Caki2 (cell line): ENCODE data around the gene MPV17L2. TPM values are rescaled to one million over a fixed set of nuclear protein-coding genes. Genes with fewer than 3 reads are reported as not detected.
"Not testable (repeated sequence)": the region's sequence is repeated elsewhere in the genome, so short reads cannot be mapped to it uniquely, and the experiment has no call there.

Experiments used
- DNase-seq: peaks from one replicate; pipeline ENCODE4 v3.0.0-alpha.2; 2015; ENCODE audit warnings: low read depth
- in situ Hi-C: cut with HindIII; loops from 2 replicates; pipeline ENCODE4 v1.10.0; 2016; ENCODE audit warnings: low sequenced_read_pairs, low pct_unique_long_range_greater_than_20kb, mixed read lengths
- total RNA-seq: library from RNA; depleted of rRNA; stranded (reverse); fragments of >200 nt; shearing (Covaris generic); gene quantifications from 2 replicates; pipeline ENCODE4 v1.2.3, GENCODE V29; 2014; ENCODE audit warnings: low replicate concordance

Gene MPV17L2
- total RNA-seq, 1 experiment from 2014 or later = 10.3 TPM

- no peak for DNase-seq
- in situ Hi-C loops = no loop called here
These were observed 11.6 kb downstream of the MPV17L2 start for GRCh38 chr19:18204394-18205199.

- no peak for DNase-seq
- in situ Hi-C loops = no loop called here
These were observed 12.3 kb downstream of the MPV17L2 start for GRCh38 chr19:18205200-18205892.

- in situ Hi-C loops = no loop called here
- DNase-seq = no peak
These were observed 13.0 kb downstream of the MPV17L2 start for GRCh38 chr19:18206018-18206417.

GRCh38 chr19:18208098-18208951 is 15.3 kb downstream of the MPV17L2 start:
- DNase-seq = no peak
- in situ Hi-C loops = no loop called here

- in situ Hi-C loops, DNase-seq: not testable (repeated sequence)
These were observed 16.9 kb downstream of the MPV17L2 start for GRCh38 chr19:18209912-18210311.

GRCh38 chr19:18211683-18212082 is 18.7 kb downstream of the MPV17L2 start:
- in situ Hi-C loops = no loop called here
- DNase-seq = no peak

GRCh38 chr19:18214779-18215433 is 21.9 kb downstream of the MPV17L2 start:
- no peak for DNase-seq
- in situ Hi-C loops = no loop called here

GRCh38 chr19:18216789-18217188 is 23.8 kb downstream of the MPV17L2 start:
- DNase-seq = no peak
- in situ Hi-C loops = no loop called here

GRCh38 chr19:18218159-18218558 is 25.1 kb downstream of the MPV17L2 start:
- no peak for DNase-seq
- in situ Hi-C loops = no loop called here

GRCh38 chr19:18218600-18218999 is 25.6 kb downstream of the MPV17L2 start:
- in situ Hi-C loops = no loop called here
- no peak for DNase-seq

- in situ Hi-C loops = no loop called here
- no peak for DNase-seq
These were observed 27.1 kb downstream of the MPV17L2 start for GRCh38 chr19:18219911-18220631.

GRCh38 chr19:18220632-18221275 is 27.7 kb downstream of the MPV17L2 start:
- no peak for DNase-seq
- in situ Hi-C loops = no loop called here

- no peak for DNase-seq
- in situ Hi-C loops = no loop called here
These were observed 29.1 kb downstream of the MPV17L2 start for GRCh38 chr19:18221815-18222725.

- in situ Hi-C loops = no loop called here
These were observed 31.0 kb downstream of the MPV17L2 start for GRCh38 chr19:18223860-18224524.

GRCh38 chr19:18224525-18225354 is 31.7 kb downstream of the MPV17L2 start:
- in situ Hi-C loops = no loop called here
- DNase-seq = peak; percentile 89

More at GRCh38 chr19:18223860-18224524, 31.0 kb downstream of the MPV17L2 start:
- peak; percentile 74 for DNase-seq
